ENCODE results near the gene PTGES3. TPM values are rescaled to one million over a fixed set of nuclear protein-coding genes. Genes with fewer than 3 reads are reported as not detected.
"Not testable (repeated sequence)": the region's sequence is repeated elsewhere in the genome, so short reads cannot be mapped to it uniquely, and the experiment has no call there.

The PTGES3 gene
- total and polyA plus RNA-seq, 4 donors, result 65.0 to 94.1 (median 81.3) TPM

- H3K27ac ChIP-seq (ENCODE audit: low read depth in 1 of 2, low read length in 2 of 2); DNase-seq (ENCODE audit: low spot score); H3K9ac ChIP-seq (ENCODE audit: low read depth in 1 of 2, low read length in 2 of 2); H3K4me3 ChIP-seq (ENCODE audit: low read depth in 1 of 3, low read length in 3 of 3); H3K27me3 ChIP-seq (ENCODE audit: control insufficient read depth in 4 of 4, insufficient read depth in 4 of 4, low read length in 3 of 4); H3K4me1 ChIP-seq (ENCODE audit: control insufficient read depth in 4 of 4, insufficient read depth in 4 of 4, low read length in 3 of 4); H3K36me3 ChIP-seq (ENCODE audit: control insufficient read depth in 4 of 4, insufficient read depth in 3 of 4, low read depth in 1 of 4, low read length in 3 of 4); H3K9me3 ChIP-seq (ENCODE audit: control insufficient read depth in 4 of 4, low read length in 3 of 4): not testable (repeated sequence)
- 89% methylated on average over 5 of the region's 5 CpGs for WGBS
Measured at GRCh38 chr12:56653781-56654180, 34.3 kb downstream of the PTGES3 start.

GRCh38 chr12:56648023-56648422, 40.1 kb downstream of the PTGES3 start:
- not testable (repeated sequence) for H3K9ac ChIP-seq (ENCODE audit: low read depth in 1 of 2, low read length in 2 of 2); H3K27ac ChIP-seq (ENCODE audit: low read depth in 1 of 2, low read length in 2 of 2); H3K27me3 ChIP-seq (ENCODE audit: control insufficient read depth in 4 of 4, insufficient read depth in 4 of 4, low read length in 3 of 4); H3K36me3 ChIP-seq (ENCODE audit: control insufficient read depth in 4 of 4, insufficient read depth in 3 of 4, low read depth in 1 of 4, low read length in 3 of 4); DNase-seq (ENCODE audit: low spot score); H3K4me3 ChIP-seq (ENCODE audit: low read depth in 1 of 3, low read length in 3 of 3); H3K9me3 ChIP-seq (ENCODE audit: control insufficient read depth in 4 of 4, low read length in 3 of 4)
- peaks cover 2 to 16% (median 7%) of the 10 kb centered on the region in 4 donors for H3K4me1 ChIP-seq (ENCODE audit: control insufficient read depth in 4 of 4, insufficient read depth in 4 of 4, low read length in 3 of 4)
- 97% methylated on average over 9 of the region's 9 CpGs for WGBS

- H3K36me3 ChIP-seq (ENCODE audit: control insufficient read depth in 4 of 4, insufficient read depth in 3 of 4, low read depth in 1 of 4, low read length in 3 of 4), result peaks cover 8 to 28% (median 19%) of the 10 kb centered on the region in 4 donors
- peak; percentile 93 for DNase-seq (ENCODE audit: low spot score)
- peak within 1 kb of the TSS; percentile 73 to 99 (median 97) for H3K4me3 ChIP-seq (ENCODE audit: low read depth in 1 of 3, low read length in 3 of 3)
- WGBS, result under 1% methylated on average over 39 of the region's 39 CpGs
- H3K27ac ChIP-seq (ENCODE audit: low read depth in 1 of 2, low read length in 2 of 2), result peak within 1 kb of the TSS; percentile 82 to 91
- TF ChIP-seq JUND (IDR thresholded peaks at IDR 0.05) (peak; percentile 38 to 53), FOXA2 (IDR thresholded peaks at IDR 0.05) (peak; percentile 38), YY1 (IDR thresholded peaks at IDR 0.05) (peak; percentile 96), ZBTB33 (IDR thresholded peaks at IDR 0.05) (peak; percentile 65), FOXA1 (IDR thresholded peaks at IDR 0.05) (no peak), CTCF (IDR thresholded peaks at IDR 0.05; ENCODE audit: low read depth, low read length, missing input control) (no peak), EGR1 (IDR thresholded peaks at IDR 0.05; ENCODE audit: low read depth in 2 of 2) (no peak), SP1 (IDR thresholded peaks at IDR 0.05) (peak; percentile 100), GABPA (IDR thresholded peaks at IDR 0.05 in 1 of 2, conservative IDR thresholded peaks at IDR 0.05 in 1 of 2) (peak; percentile 74 to 93), ATF3 (IDR thresholded peaks at IDR 0.05) (no peak), TAF1 (conservative IDR thresholded peaks at IDR 0.05) (peak; percentile 99), NR2F2 (IDR thresholded peaks at IDR 0.05) (peak; percentile 21), RXRA (IDR thresholded peaks at IDR 0.05) (peak; percentile 40 to 57), HNF4A (conservative IDR thresholded peaks at IDR 0.05) (peak; percentile 14 to 46), HNF4G (IDR thresholded peaks at IDR 0.05) (no peak), RAD21 (IDR thresholded peaks at IDR 0.05) (peak; percentile 23 to 26), REST (IDR thresholded peaks at IDR 0.05) (peak; percentile 95), MAX (IDR thresholded peaks at IDR 0.05) (peak; percentile 68)
- H3K9me3 ChIP-seq (ENCODE audit: control insufficient read depth in 4 of 4, low read length in 3 of 4), result no peaks in the 10 kb centered on the region
- no peaks in the 10 kb centered on the region for H3K27me3 ChIP-seq (ENCODE audit: control insufficient read depth in 4 of 4, insufficient read depth in 4 of 4, low read length in 3 of 4)
- H3K4me1 ChIP-seq (ENCODE audit: control insufficient read depth in 4 of 4, insufficient read depth in 4 of 4, low read length in 3 of 4), result peaks cover 2 to 16% (median 8%) of the 10 kb centered on the region in 4 donors
- H3K9ac ChIP-seq (ENCODE audit: low read depth in 1 of 2, low read length in 2 of 2), result peak within 1 kb of the TSS; percentile 98
Measured at GRCh38 chr12:56645717-56646446, 42.2 kb downstream of the PTGES3 start, which contains the start of gene ATP5F1B. ATP5F1B (minus strand) TSS chr12:56645984; CDS start chr12:56645963, 21 bp downstream.

Data from liver (tissue), 9 donors.